Measurements from ENCODE around the gene PPFIA2.

The PPFIA2 gene

GRCh38 chr12:81759190-81760051, at the start of gene PPFIA2:
TSS of gene PPFIA2 (minus strand) at chr12:81759350.
- TF ChIP-seq CTCF (IDR thresholded peaks at IDR 0.05; ENCODE audit: control insufficient read depth, insufficient read depth, low read depth, low read length, missing control alignments), result no peak
- no peak for DNase-seq (ENCODE audit: low read depth)
- peak within 1 kb of the TSS; percentile 44 for H3K4me3 ChIP-seq (ENCODE audit: control insufficient read depth, low read depth, low read length)

GRCh38 chr12:81800298-81801148, 41.4 kb upstream of the PPFIA2 start:
- no peak overlapping the region for H3K4me3 ChIP-seq (ENCODE audit: control insufficient read depth, low read depth, low read length)
- no peak for DNase-seq (ENCODE audit: low read depth)
- TF ChIP-seq CTCF (IDR thresholded peaks at IDR 0.05; ENCODE audit: control insufficient read depth, insufficient read depth, low read depth, low read length, missing control alignments), result no peak

- no peak overlapping the region for H3K4me3 ChIP-seq (ENCODE audit: control insufficient read depth, low read depth, low read length)
- no peak for DNase-seq (ENCODE audit: low read depth)
- TF ChIP-seq CTCF (IDR thresholded peaks at IDR 0.05; ENCODE audit: control insufficient read depth, insufficient read depth, low read depth, low read length, missing control alignments), result no peak
Measured at GRCh38 chr12:81798294-81798693, 39.1 kb upstream of the PPFIA2 start.

- H3K4me3 ChIP-seq (ENCODE audit: control insufficient read depth, low read depth, low read length), result no peak overlapping the region
- no peak for TF ChIP-seq CTCF (IDR thresholded peaks at IDR 0.05; ENCODE audit: control insufficient read depth, insufficient read depth, low read depth, low read length, missing control alignments)
- DNase-seq (ENCODE audit: low read depth), result no peak
Measured at GRCh38 chr12:81797100-81797499, 38.0 kb upstream of the PPFIA2 start.

- no peak for TF ChIP-seq CTCF (IDR thresholded peaks at IDR 0.05; ENCODE audit: control insufficient read depth, insufficient read depth, low read depth, low read length, missing control alignments)
- no peak for DNase-seq (ENCODE audit: low read depth)
- no peak overlapping the region for H3K4me3 ChIP-seq (ENCODE audit: control insufficient read depth, low read depth, low read length)
Measured at GRCh38 chr12:81792666-81793065, 33.5 kb upstream of the PPFIA2 start.

- DNase-seq (ENCODE audit: low read depth), result no peak
- H3K4me3 ChIP-seq (ENCODE audit: control insufficient read depth, low read depth, low read length), result no peak overlapping the region
- no peak for TF ChIP-seq CTCF (IDR thresholded peaks at IDR 0.05; ENCODE audit: control insufficient read depth, insufficient read depth, low read depth, low read length, missing control alignments)
Measured at GRCh38 chr12:81779216-81779615, 20.1 kb upstream of the PPFIA2 start.

Data from AG09309 (cell line).